Bronchial epithelial cell (primary cell): ENCODE results near the gene SLC35F3. TPM values are rescaled to one million over a fixed set of nuclear protein-coding genes. Genes with fewer than 3 reads are reported as not detected.

ENCODE experiments used
- DNase-seq: peaks from one replicate; pipeline ENCODE4 v3.0.0-alpha.2; 2010; ENCODE audit warnings: low read depth
- FAIRE-seq: peaks from 2 replicates; lab custom pipeline; 2011; peaks lifted over from hg19 to GRCh38; lab: Jason Lieb, UNC
- H3K27me3 ChIP-seq: 2 replicates; pipeline ENCODE4 v1.5.1; 2011; ENCODE audit warnings: low read length; ENCODE audit not compliant: control insufficient read depth, insufficient read depth
- H3K36me3 ChIP-seq: 2 replicates; pipeline ENCODE4 v1.5.1; 2011; ENCODE audit warnings: low read length; ENCODE audit not compliant: control insufficient read depth, insufficient read depth
- H3K4me3 ChIP-seq: 2 replicates; pipeline ENCODE4 v1.5.1; 2011; ENCODE audit warnings: mild to moderate bottlenecking, low read depth, low read length, control low read depth
- total RNA-seq: library from RNA; depleted of rRNA; stranded (reverse); fragments of >200 nt; gene quantifications from 2 replicates; pipeline ENCODE4 v1.2.1, GENCODE V29; 2014
- TF ChIP-seq, protein P1 (sequence below): IDR thresholded peaks from 2 replicates; pipeline ENCODE4 v1.5.1; 2011; ENCODE audit warnings: mild to moderate bottlenecking, moderate library complexity, low read length, control low read depth, inconsistent platforms; ENCODE audit not compliant: insufficient read depth, severe bottlenecking

Gene SLC35F3
- total RNA-seq, 1 donor from 2014 or later, result 0.79 TPM

DNA sequence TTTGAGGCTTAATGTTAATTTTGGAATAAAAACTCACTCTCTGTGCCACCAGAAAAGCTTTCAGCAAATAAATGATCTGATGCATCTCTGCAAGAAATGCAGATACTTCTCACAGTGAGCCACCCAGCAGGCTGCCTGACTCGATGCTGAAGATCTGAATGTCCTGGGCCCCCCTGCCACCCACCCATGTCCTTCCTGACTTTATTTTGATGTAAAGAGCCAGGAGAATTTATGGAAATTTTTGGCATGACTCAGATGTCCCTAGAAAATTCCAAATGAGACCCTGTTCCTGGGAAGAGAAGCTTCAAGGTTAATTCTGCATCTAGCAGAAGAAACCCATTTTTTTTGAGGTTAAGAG is 406.0 kb downstream of the SLC35F3 start:
- Histone ChIP-seq H3K36me3 (no peaks in the 10 kb centered on the region), H3K4me3 (no peak overlapping the region), H3K27me3 (no peaks in the 10 kb centered on the region)
- FAIRE-seq, result no peak
- TF ChIP-seq, protein P1, sequence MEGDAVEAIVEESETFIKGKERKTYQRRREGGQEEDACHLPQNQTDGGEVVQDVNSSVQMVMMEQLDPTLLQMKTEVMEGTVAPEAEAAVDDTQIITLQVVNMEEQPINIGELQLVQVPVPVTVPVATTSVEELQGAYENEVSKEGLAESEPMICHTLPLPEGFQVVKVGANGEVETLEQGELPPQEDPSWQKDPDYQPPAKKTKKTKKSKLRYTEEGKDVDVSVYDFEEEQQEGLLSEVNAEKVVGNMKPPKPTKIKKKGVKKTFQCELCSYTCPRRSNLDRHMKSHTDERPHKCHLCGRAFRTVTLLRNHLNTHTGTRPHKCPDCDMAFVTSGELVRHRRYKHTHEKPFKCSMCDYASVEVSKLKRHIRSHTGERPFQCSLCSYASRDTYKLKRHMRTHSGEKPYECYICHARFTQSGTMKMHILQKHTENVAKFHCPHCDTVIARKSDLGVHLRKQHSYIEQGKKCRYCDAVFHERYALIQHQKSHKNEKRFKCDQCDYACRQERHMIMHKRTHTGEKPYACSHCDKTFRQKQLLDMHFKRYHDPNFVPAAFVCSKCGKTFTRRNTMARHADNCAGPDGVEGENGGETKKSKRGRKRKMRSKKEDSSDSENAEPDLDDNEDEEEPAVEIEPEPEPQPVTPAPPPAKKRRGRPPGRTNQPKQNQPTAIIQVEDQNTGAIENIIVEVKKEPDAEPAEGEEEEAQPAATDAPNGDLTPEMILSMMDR, result no peak
- DNase-seq, result no peak

DNA sequence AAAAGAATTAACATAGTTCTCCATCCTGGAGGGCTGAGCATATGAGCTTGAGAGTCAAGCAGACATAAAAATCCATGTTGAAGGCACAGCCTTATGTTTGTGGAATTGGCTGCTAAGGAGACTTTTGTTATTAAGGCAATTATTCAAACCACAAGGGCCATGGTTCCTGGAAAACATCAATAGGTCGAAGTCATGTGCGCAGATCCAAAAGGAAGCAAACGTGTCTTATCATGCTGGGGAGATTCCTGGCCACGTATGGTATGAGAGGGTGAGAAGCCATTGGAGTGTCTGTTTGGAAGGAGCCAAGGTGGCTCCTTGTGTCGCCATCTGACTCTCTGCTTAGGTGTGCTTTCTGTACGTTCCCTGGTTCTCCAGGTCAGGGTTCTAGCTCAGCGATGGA is 406.9 kb downstream of the SLC35F3 start:
- no peaks in the 10 kb centered on the region for H3K27me3 ChIP-seq
- peak; percentile 80 for DNase-seq
- no peak overlapping the region for H3K4me3 ChIP-seq
- TF ChIP-seq, protein P1, result no peak
- FAIRE-seq, result no peak
- no peaks in the 10 kb centered on the region for H3K36me3 ChIP-seq

DNA sequence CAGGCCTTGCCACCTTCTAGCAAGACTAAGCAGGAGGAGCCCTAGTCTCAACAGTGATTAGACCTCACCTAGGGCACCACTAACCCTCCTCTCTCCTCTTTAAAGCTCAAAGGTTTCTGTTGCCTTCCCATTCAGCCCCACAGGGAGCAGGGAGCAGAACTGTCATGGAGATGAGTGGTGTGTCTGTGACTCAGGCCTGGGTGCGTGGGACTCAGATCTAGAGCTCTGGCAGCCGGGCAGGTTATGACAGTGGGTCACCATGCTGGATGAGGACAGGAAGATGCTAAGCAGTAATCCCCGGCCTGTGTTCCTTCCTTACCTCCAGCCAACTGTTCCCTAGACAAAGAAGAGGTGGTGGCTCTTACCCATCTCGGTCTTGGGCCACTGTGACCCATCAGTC is 408.7 kb downstream of the SLC35F3 start:
- DNase-seq (peak; percentile 22), FAIRE-seq (no peak)
- H3K4me3 ChIP-seq, result no peak overlapping the region
- TF ChIP-seq, protein P1, result no peak
- no peaks in the 10 kb centered on the region for H3K36me3 ChIP-seq
- no peaks in the 10 kb centered on the region for H3K27me3 ChIP-seq

DNA sequence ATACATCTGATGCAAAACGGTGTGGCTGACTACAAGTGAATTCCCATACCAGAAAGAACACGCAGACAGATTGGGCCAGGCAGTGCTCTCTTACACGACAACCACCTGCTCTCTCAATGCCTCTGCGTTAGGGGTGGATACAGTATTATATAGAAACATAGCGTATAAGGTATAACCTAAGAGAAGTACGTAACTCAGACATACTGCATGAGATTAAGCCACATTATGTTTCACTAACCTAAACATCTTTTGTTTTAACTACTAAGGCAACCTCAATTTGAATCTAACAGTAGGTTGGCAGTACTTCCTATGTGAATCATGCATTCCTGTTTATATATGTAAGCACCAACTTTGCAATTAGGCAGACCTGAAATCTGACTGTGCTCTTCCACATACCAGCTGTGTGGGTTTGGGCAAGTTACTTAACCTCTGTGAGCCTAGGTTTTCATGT is 410.6 kb downstream of the SLC35F3 start:
- FAIRE-seq, result no peak
- Histone ChIP-seq H3K36me3 (no peaks in the 10 kb centered on the region), H3K27me3 (no peaks in the 10 kb centered on the region), H3K4me3 (no peak overlapping the region)
- DNase-seq, result peak; percentile 92
- TF ChIP-seq, protein P1, result no peak

DNA sequence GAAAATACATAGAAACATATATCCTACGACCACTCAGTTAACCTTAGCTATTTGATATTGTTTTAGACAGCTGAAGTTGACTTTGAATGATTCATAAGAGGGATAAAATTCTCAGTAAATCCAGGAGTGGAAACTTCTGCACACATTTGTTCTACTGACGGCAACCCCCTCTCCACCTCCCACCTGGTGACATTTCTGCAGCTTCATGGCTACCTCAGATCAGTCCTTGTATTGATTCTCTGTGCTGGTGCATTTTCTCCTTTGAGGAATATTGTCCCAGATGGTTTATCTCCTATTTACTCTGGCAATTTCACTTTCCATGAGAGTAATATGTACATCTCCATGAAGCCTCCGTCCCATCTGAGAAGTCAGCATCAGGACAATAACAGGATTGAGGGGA is 411.1 kb downstream of the SLC35F3 start:
- TF ChIP-seq, protein P1, result no peak
- no peaks in the 10 kb centered on the region for H3K27me3 ChIP-seq
- H3K36me3 ChIP-seq, result no peaks in the 10 kb centered on the region
- FAIRE-seq (no peak), DNase-seq (no peak)
- no peak overlapping the region for H3K4me3 ChIP-seq

DNA sequence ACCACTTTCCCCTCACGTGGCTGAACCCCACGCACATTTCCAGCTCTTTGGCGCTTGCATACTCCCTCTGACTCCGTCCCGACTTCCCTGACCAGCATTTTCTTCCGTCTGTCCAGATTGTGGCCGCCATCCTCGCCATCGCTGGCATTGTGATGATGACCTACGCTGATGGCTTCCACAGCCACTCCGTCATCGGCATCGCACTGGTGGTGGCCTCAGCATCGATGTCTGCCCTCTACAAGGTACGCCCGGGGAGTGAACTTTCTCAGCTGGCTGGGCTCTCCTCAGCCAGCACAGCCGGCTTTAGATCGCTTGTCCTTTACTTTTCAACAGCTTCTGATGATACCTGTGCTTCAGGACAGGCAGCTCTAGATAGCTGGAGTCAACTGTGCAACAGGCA is 412.0 kb downstream of the SLC35F3 start:
- TF ChIP-seq, protein P1, result no peak

More for the DNA sequence above, 412.0 kb downstream of the SLC35F3 start:
- DNase-seq (no peak), FAIRE-seq (no peak)
- Histone ChIP-seq H3K4me3 (no peak overlapping the region), H3K36me3 (no peaks in the 10 kb centered on the region), H3K27me3 (no peaks in the 10 kb centered on the region)
